ENCODE data around the gene NEBL. TPM values are rescaled to one million over a fixed set of nuclear protein-coding genes. Genes with fewer than 3 reads are reported as not detected.

NEBL gene
- total and polyA plus RNA-seq, 2 experiments from 2014 or later: 2.3 to 11.4 TPM

DNA sequence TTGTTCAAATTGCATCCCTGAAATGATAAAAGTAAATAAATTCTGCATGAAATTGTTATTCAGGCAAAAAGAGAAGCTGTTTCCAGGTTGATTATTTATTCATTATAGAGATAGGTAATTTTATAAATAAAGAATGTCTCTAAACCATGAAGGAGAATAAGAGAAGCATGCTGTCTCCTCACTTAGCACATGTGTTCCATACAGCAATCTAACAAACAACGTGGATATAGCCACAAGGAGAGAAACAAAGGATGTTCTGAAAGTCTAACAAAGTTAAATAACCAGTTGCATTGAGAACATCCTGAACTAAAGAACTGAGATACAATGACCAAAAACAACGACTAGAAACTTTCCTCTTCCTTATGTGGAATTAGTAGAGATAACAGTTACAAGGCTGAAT is 50.8 kb downstream of the NEBL start:
- Mint-ChIP-seq H3K27me3 (ENCODE audit: insufficient read depth, low read depth, poor library complexity) (no peaks in the 10 kb centered on the region), H3K9me3 (peaks cover 12% of the 10 kb centered on the region; the same call in 1 of the 3 replicates), H3K4me3 (no peak overlapping the region), H3K27ac (no peak overlapping the region), H3K4me1 (no peaks in the 10 kb centered on the region), H3K36me3 (ENCODE audit: low read depth) (peaks cover 10% of the 10 kb centered on the region; the same call in 1 of the 3 replicates)
- TF ChIP-seq NANOG (IDR thresholded peaks at IDR 0.05; ENCODE audit: borderline replicate concordance) (no peak), CREB1 (CRISPR knock-in tag; IDR thresholded peaks at IDR 0.05; ENCODE audit: low read depth) (no peak), POLR2AphosphoS5 (IDR thresholded peaks at IDR 0.05; ENCODE audit: low read depth) (no peak), JUNB (IDR thresholded peaks at IDR 0.05; ENCODE audit: unreplicated experiment) (no peak), ZNF114 (CRISPR knock-in tag; IDR thresholded peaks at IDR 0.05) (no peak), EZH2phosphoT487 (IDR thresholded peaks at IDR 0.05; ENCODE audit: unreplicated experiment) (no peak), STAT1 (IDR thresholded peaks at IDR 0.05; ENCODE audit: unreplicated experiment) (no peak), EZH2 (IDR thresholded peaks at IDR 0.05; ENCODE audit: low read depth, unreplicated experiment) (no peak), ZNF331 (CRISPR knock-in tag; IDR thresholded peaks at IDR 0.05; ENCODE audit: low read depth) (no peak)
- TF ChIP-seq, protein P1, sequence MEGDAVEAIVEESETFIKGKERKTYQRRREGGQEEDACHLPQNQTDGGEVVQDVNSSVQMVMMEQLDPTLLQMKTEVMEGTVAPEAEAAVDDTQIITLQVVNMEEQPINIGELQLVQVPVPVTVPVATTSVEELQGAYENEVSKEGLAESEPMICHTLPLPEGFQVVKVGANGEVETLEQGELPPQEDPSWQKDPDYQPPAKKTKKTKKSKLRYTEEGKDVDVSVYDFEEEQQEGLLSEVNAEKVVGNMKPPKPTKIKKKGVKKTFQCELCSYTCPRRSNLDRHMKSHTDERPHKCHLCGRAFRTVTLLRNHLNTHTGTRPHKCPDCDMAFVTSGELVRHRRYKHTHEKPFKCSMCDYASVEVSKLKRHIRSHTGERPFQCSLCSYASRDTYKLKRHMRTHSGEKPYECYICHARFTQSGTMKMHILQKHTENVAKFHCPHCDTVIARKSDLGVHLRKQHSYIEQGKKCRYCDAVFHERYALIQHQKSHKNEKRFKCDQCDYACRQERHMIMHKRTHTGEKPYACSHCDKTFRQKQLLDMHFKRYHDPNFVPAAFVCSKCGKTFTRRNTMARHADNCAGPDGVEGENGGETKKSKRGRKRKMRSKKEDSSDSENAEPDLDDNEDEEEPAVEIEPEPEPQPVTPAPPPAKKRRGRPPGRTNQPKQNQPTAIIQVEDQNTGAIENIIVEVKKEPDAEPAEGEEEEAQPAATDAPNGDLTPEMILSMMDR (conservative IDR thresholded peaks at IDR 0.05; ENCODE audit: low read depth in 2 of 2): no peak
- TF ChIP-seq, protein P2, sequence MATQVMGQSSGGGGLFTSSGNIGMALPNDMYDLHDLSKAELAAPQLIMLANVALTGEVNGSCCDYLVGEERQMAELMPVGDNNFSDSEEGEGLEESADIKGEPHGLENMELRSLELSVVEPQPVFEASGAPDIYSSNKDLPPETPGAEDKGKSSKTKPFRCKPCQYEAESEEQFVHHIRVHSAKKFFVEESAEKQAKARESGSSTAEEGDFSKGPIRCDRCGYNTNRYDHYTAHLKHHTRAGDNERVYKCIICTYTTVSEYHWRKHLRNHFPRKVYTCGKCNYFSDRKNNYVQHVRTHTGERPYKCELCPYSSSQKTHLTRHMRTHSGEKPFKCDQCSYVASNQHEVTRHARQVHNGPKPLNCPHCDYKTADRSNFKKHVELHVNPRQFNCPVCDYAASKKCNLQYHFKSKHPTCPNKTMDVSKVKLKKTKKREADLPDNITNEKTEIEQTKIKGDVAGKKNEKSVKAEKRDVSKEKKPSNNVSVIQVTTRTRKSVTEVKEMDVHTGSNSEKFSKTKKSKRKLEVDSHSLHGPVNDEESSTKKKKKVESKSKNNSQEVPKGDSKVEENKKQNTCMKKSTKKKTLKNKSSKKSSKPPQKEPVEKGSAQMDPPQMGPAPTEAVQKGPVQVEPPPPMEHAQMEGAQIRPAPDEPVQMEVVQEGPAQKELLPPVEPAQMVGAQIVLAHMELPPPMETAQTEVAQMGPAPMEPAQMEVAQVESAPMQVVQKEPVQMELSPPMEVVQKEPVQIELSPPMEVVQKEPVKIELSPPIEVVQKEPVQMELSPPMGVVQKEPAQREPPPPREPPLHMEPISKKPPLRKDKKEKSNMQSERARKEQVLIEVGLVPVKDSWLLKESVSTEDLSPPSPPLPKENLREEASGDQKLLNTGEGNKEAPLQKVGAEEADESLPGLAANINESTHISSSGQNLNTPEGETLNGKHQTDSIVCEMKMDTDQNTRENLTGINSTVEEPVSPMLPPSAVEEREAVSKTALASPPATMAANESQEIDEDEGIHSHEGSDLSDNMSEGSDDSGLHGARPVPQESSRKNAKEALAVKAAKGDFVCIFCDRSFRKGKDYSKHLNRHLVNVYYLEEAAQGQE (IDR thresholded peaks at IDR 0.05; ENCODE audit: unreplicated experiment): no peak
- TF ChIP-seq, protein P3, sequence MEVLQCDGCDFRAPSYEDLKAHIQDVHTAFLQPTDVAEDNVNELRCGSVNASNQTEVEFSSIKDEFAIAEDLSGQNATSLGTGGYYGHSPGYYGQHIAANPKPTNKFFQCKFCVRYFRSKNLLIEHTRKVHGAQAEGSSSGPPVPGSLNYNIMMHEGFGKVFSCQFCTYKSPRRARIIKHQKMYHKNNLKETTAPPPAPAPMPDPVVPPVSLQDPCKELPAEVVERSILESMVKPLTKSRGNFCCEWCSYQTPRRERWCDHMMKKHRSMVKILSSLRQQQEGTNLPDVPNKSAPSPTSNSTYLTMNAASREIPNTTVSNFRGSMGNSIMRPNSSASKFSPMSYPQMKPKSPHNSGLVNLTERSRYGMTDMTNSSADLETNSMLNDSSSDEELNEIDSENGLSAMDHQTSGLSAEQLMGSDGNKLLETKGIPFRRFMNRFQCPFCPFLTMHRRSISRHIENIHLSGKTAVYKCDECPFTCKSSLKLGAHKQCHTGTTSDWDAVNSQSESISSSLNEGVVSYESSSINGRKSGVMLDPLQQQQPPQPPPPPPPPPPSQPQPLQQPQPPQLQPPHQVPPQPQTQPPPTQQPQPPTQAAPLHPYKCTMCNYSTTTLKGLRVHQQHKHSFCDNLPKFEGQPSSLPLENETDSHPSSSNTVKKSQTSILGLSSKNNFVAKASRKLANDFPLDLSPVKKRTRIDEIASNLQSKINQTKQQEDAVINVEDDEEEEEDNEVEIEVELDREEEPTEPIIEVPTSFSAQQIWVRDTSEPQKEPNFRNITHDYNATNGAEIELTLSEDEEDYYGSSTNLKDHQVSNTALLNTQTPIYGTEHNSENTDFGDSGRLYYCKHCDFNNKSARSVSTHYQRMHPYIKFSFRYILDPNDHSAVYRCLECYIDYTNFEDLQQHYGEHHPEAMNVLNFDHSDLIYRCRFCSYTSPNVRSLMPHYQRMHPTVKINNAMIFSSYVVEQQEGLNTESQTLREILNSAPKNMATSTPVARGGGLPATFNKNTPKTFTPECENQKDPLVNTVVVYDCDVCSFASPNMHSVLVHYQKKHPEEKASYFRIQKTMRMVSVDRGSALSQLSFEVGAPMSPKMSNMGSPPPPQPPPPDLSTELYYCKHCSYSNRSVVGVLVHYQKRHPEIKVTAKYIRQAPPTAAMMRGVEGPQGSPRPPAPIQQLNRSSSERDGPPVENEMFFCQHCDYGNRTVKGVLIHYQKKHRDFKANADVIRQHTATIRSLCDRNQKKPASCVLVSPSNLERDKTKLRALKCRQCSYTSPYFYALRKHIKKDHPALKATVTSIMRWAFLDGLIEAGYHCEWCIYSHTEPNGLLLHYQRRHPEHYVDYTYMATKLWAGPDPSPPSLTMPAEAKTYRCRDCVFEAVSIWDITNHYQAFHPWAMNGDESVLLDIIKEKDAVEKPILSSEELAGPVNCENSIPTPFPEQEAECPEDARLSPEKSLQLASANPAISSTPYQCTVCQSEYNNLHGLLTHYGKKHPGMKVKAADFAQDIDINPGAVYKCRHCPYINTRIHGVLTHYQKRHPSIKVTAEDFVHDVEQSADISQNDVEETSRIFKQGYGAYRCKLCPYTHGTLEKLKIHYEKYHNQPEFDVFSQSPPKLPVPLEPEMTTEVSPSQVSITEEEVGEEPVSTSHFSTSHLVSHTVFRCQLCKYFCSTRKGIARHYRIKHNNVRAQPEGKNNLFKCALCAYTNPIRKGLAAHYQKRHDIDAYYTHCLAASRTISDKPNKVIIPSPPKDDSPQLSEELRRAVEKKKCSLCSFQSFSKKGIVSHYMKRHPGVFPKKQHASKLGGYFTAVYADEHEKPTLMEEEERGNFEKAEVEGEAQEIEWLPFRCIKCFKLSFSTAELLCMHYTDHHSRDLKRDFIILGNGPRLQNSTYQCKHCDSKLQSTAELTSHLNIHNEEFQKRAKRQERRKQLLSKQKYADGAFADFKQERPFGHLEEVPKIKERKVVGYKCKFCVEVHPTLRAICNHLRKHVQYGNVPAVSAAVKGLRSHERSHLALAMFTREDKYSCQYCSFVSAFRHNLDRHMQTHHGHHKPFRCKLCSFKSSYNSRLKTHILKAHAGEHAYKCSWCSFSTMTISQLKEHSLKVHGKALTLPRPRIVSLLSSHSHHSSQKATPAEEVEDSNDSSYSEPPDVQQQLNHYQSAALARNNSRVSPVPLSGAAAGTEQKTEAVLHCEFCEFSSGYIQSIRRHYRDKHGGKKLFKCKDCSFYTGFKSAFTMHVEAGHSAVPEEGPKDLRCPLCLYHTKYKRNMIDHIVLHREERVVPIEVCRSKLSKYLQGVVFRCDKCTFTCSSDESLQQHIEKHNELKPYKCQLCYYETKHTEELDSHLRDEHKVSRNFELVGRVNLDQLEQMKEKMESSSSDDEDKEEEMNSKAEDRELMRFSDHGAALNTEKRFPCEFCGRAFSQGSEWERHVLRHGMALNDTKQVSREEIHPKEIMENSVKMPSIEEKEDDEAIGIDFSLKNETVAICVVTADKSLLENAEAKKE (CRISPR knock-in tag; IDR thresholded peaks at IDR 0.05): no peak
- TF ChIP-seq, protein P4, sequence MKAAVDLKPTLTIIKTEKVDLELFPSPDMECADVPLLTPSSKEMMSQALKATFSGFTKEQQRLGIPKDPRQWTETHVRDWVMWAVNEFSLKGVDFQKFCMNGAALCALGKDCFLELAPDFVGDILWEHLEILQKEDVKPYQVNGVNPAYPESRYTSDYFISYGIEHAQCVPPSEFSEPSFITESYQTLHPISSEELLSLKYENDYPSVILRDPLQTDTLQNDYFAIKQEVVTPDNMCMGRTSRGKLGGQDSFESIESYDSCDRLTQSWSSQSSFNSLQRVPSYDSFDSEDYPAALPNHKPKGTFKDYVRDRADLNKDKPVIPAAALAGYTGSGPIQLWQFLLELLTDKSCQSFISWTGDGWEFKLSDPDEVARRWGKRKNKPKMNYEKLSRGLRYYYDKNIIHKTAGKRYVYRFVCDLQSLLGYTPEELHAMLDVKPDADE (IDR thresholded peaks at IDR 0.05): no peak
- H3K27ac ChIP-seq (ENCODE audit: low read depth): no peak overlapping the region
- H3K4me2 ChIP-seq: no peak overlapping the region
- H3K4me3 ChIP-seq: no peak overlapping the region
- H3K4me1 ChIP-seq (ENCODE audit: insufficient read depth): no peaks in the 10 kb centered on the region
- H2AFZ ChIP-seq: no peak overlapping the region
- H3K9me2 ChIP-seq (ENCODE audit: insufficient read depth): no peaks in the 10 kb centered on the region
- H4K20me1 ChIP-seq (replicated peaks; ENCODE audit: insufficient read depth): no peaks in the 10 kb centered on the region
- ATAC-seq (no peak), DNase-seq (ENCODE audit: low spot score) (no peak)
- no peaks in the 10 kb centered on the region for H3K36me3 ChIP-seq (ENCODE audit: insufficient read depth)
- H3K79me2 ChIP-seq (replicated peaks; ENCODE audit: insufficient read depth): no peaks in the 10 kb centered on the region
- H3K27me3 ChIP-seq (ENCODE audit: insufficient read depth): no peaks in the 10 kb centered on the region
- H3F3A ChIP-seq (replicated peaks; ENCODE audit: low read depth): no peaks in the 10 kb centered on the region

All from GM23338 (cell line).